HepG2 (cell line): ENCODE measurements around the gene RNASE4. TPM values are rescaled to one million over a fixed set of nuclear protein-coding genes. Genes with fewer than 3 reads are reported as not detected.

Source experiments
- ARNT2 ChIP-seq: sonication (generic); formaldehyde crosslinking; IDR thresholded peaks from 2 replicates; pipeline ENCODE4 v1.8.0; 2022; ENCODE audit warnings: mild to moderate bottlenecking, low read depth, missing genetic modification reagents, moderate library complexity
- ARNTL ChIP-seq: sonication (generic); formaldehyde crosslinking; IDR thresholded peaks from 2 replicates; pipeline ENCODE4 v1.4.0; 2020; ENCODE audit warnings: mild to moderate bottlenecking, missing genetic modification reagents
- ATF7 ChIP-seq, 2 experiments: fragments of 450-650 bp in 1 of 2; sonication (generic) in 1 of 2; formaldehyde crosslinking in 1 of 2; IDR thresholded peaks; 2 replicates each; pipeline versions ENCODE4 v1.4.0 to v1.6.1; 2016 to 2020; ENCODE audit warnings: antibody characterized with exemption in 1 of 2, mild to moderate bottlenecking in 1 of 2, missing genetic modification reagents in 1 of 2
- ATM ChIP-seq: fragments of 450-650 bp; IDR thresholded peaks from 2 replicates; pipeline ENCODE4 v1.7.1; 2017; ENCODE audit warnings: mild to moderate bottlenecking, borderline replicate concordance
- HMGXB3 ChIP-seq: sonication (generic); formaldehyde crosslinking; IDR thresholded peaks from 2 replicates; pipeline ENCODE4 v1.4.0; 2020; ENCODE audit warnings: missing genetic modification reagents, borderline replicate concordance
- KDM5A ChIP-seq: fragments of 200-600 bp; sonication (generic); IDR thresholded peaks from 2 replicates; pipeline ENCODE4 v1.7.0; 2018; ENCODE audit warnings: antibody characterized with exemption, mild to moderate bottlenecking, low read length, borderline replicate concordance
- KDM6A ChIP-seq: IDR thresholded peaks from 2 replicates; pipeline ENCODE4 v1.6.1; 2016; ENCODE audit warnings: low read depth
- MATR3 ChIP-seq: sonication (generic); formaldehyde crosslinking; IDR thresholded peaks from 2 replicates; pipeline ENCODE4 v1.4.0; 2020; ENCODE audit warnings: missing genetic modification reagents
- MED1 ChIP-seq: sonication (generic); formaldehyde crosslinking; IDR thresholded peaks from 2 replicates; pipeline ENCODE4 v1.4.0; 2020; ENCODE audit warnings: missing genetic modification reagents
- MTF2 ChIP-seq: sonication (generic); formaldehyde crosslinking; IDR thresholded peaks from 2 replicates; pipeline ENCODE4 v1.5.0; 2020; ENCODE audit warnings: missing genetic modification reagents, borderline replicate concordance
- MYNN ChIP-seq: sonication (generic); formaldehyde crosslinking; IDR thresholded peaks from 2 replicates; pipeline ENCODE4 v1.4.0; 2020; ENCODE audit warnings: mild to moderate bottlenecking, low read depth, missing genetic modification reagents
- MZF1 ChIP-seq: sonication (generic); formaldehyde crosslinking; IDR thresholded peaks from 2 replicates; pipeline ENCODE4 v1.8.1; 2023; ENCODE audit warnings: mild to moderate bottlenecking, missing genetic modification reagents, borderline replicate concordance
- RARG ChIP-seq: sonication (generic); formaldehyde crosslinking; IDR thresholded peaks from 2 replicates; pipeline ENCODE4 v1.4.0; 2020; ENCODE audit warnings: low read depth, mild to moderate bottlenecking, missing genetic modification reagents
- RBM22 ChIP-seq: fragments of 200-400 bp; formaldehyde crosslinking; optimal IDR thresholded peaks from 2 replicates; pipeline ENCODE3; 2017; ENCODE audit warnings: mild to moderate bottlenecking, low read length, moderate library complexity
- RFXANK ChIP-seq: IDR thresholded peaks from 2 replicates; pipeline ENCODE4 v1.6.1; 2016
- SCMH1 ChIP-seq: sonication (generic); formaldehyde crosslinking; IDR thresholded peaks from 2 replicates; pipeline ENCODE4 v1.9.0; 2021; ENCODE audit warnings: missing genetic modification reagents, mild to moderate bottlenecking, borderline replicate concordance
- SMARCE1 ChIP-seq: fragments of 450-650 bp; IDR thresholded peaks from 2 replicates; pipeline ENCODE4 v1.6.1; 2017; ENCODE audit warnings: borderline replicate concordance
- SP140L ChIP-seq: sonication (generic); formaldehyde crosslinking; IDR thresholded peaks from 2 replicates; pipeline ENCODE4 v1.4.0; 2020; ENCODE audit warnings: missing genetic modification reagents, borderline replicate concordance
- SP5 ChIP-seq: IDR thresholded peaks from 2 replicates; pipeline ENCODE4 v1.6.1; 2016; ENCODE audit warnings: low read depth, borderline replicate concordance
- STAG1 ChIP-seq: sonication (generic); formaldehyde crosslinking; IDR thresholded peaks from 2 replicates; pipeline ENCODE4 v1.4.0; 2020; ENCODE audit warnings: missing genetic modification reagents
- YEATS2 ChIP-seq: sonication (generic); formaldehyde crosslinking; IDR thresholded peaks from 2 replicates; pipeline ENCODE4 v1.4.0; 2020; ENCODE audit warnings: missing genetic modification reagents, borderline replicate concordance
- ZBTB8A ChIP-seq: sonication (generic); formaldehyde crosslinking; IDR thresholded peaks from 2 replicates; pipeline ENCODE4 v1.4.0; 2020; ENCODE audit warnings: mild to moderate bottlenecking, low read depth, missing genetic modification reagents, borderline replicate concordance
- ZNF138 ChIP-seq: sonication (generic); formaldehyde crosslinking; IDR thresholded peaks from 2 replicates; pipeline ENCODE4 v1.5.0; 2020; ENCODE audit warnings: mild to moderate bottlenecking, low read depth, missing genetic modification reagents
- ZNF296 ChIP-seq: sonication (generic); formaldehyde crosslinking; conservative IDR thresholded peaks from 2 replicates; pipeline ENCODE4 v1.5.0; 2020; ENCODE audit warnings: mild to moderate bottlenecking, missing genetic modification reagents
- ZNF317 ChIP-seq: sonication (generic); formaldehyde crosslinking; IDR thresholded peaks from 2 replicates; pipeline ENCODE4 v1.5.0; 2020; ENCODE audit warnings: mild to moderate bottlenecking, missing genetic modification reagents
- ZNF546 ChIP-seq: sonication (generic); formaldehyde crosslinking; conservative IDR thresholded peaks from 2 replicates; pipeline ENCODE4 v1.8.1; 2023; ENCODE audit warnings: mild to moderate bottlenecking, missing genetic modification reagents
- ZNF567 ChIP-seq: sonication (generic); formaldehyde crosslinking; IDR thresholded peaks from 2 replicates; pipeline ENCODE4 v1.8.1; 2023; ENCODE audit warnings: mild to moderate bottlenecking, missing genetic modification reagents, borderline replicate concordance
- ZNF768 ChIP-seq: sonication (generic); formaldehyde crosslinking; IDR thresholded peaks from 2 replicates; pipeline ENCODE4 v1.4.0; 2020; ENCODE audit warnings: missing genetic modification reagents
- polyA plus RNA-seq, 8 experiments: library from polyadenylated mRNA; depleted of rRNA in 3 of 8; stranded (reverse) in 7 of 8; unstranded in 1 of 8; fragments of >200 nt; fragmentation: Illumina TruSeq in 4 of 8; extraction: Trizol in 4 of 8; gene quantifications; 2 replicates each; pipeline versions ENCODE4 v1.2.1 to v1.2.3, GENCODE V29; 2011 to 2016; ENCODE audit warnings: low read depth in 4 of 8, missing spikeins in 1 of 8, mixed read lengths in 1 of 8; ENCODE audit not compliant: insufficient read depth in 1 of 8
- total RNA-seq, 5 experiments: library from RNA; depleted of rRNA; stranded (reverse); fragments of >200 nt; fragmentation: Illumina TruSeq; extraction: Trizol; gene quantifications; 2 replicates each; pipeline ENCODE4 v1.2.3, GENCODE V29; 2016; ENCODE audit warnings: low read depth in 1 of 5

RNASE4 gene
- total and polyA plus RNA-seq, 2 of the 13 experiments (the other 11 are each of a cell fraction or from before 2014, with no cell fraction given): 109 to 983 TPM

GRCh38 chr14:20683891-20684661 lies at the start of gene RNASE4 (continued):
- TF ChIP-seq ARNT2 (CRISPR knock-in tag) (no peak; the same call in none of the 2 replicates), MATR3 (CRISPR knock-in tag) (no peak), ATF7 (IDR thresholded peaks at IDR 0.05) (no peak; the same call in 1 of the 2 replicates), ATF7 (CRISPR knock-in tag; IDR thresholded peaks at IDR 0.05) (no peak), ZNF768 (CRISPR knock-in tag) (peak; percentile 57; the same call in 1 of the 2 replicates), RBM22 (peak; percentile 99), ZBTB8A (CRISPR knock-in tag) (no peak), ZNF296 (CRISPR knock-in tag) (no peak), YEATS2 (CRISPR knock-in tag) (peak; percentile 67; the same call in 1 of the 2 replicates), RARG (CRISPR knock-in tag) (no peak), ATM (0 out of 2 replicates have a peak, but pooled peaks have one; percentile 27), ZNF567 (CRISPR knock-in tag) (0 out of 2 replicates have a peak, but pooled peaks have one; percentile 18), MTF2 (peak; percentile 46; the same call in 1 of the 2 replicates), SP5 (CRISPR knock-in tag) (peak; percentile 85), HMGXB3 (peak; percentile 49), ARNTL (peak; percentile 12; the same call in 1 of the 2 replicates), ZNF546 (CRISPR knock-in tag) (no peak), SCMH1 (CRISPR knock-in tag) (no peak), ZNF317 (CRISPR knock-in tag) (0 out of 2 replicates have a peak, but pooled peaks have one; percentile 16), SMARCE1 (no peak), ZNF138 (CRISPR knock-in tag) (no peak), RFXANK (CRISPR knock-in tag) (peak; percentile 83; the same call in 1 of the 2 replicates), MED1 (CRISPR knock-in tag) (peak; percentile 82), KDM5A (no peak), STAG1 (CRISPR knock-in tag) (no peak), MYNN (peak; percentile 25; the same call in 1 of the 2 replicates), MZF1 (no peak), KDM6A (peak; percentile 43; the same call in 1 of the 2 replicates), SP140L (CRISPR knock-in tag) (peak; percentile 57; the same call in 1 of the 2 replicates)
